ENCODE results near the gene ATP8A2. TPM values are rescaled to one million over a fixed set of nuclear protein-coding genes. Genes with fewer than 3 reads are reported as not detected.

Gene ATP8A2
- total RNA-seq, 6 experiments from 2014 or later: not detected

DNA sequence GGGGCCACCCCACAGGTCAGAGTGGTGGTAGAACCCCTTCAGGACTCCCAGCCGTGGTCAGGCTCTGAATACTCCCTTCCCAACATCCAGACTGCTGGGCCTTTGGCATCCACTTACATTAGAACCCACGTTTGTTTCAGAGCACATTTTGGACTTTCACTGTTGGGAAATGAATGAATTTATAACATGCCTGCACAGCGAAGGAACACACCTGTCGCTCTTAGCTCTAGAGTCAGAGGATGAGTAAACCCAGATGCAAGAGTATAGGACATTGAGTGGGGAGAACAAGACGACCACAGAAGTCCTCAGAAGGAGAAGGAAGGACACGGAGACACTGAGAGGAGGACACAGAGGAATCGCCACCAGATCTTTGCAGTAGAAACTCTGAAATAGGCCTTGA is 649.1 kb downstream of the ATP8A2 start:
- 63% methylated on average over 7 of the region's 7 CpGs for WGBS (ENCODE audit: insufficient coverage, low coverage, low lambda C conversion rate, missing lambda C conversion rate)
- DNase-seq: no peak
- H3K9me3 ChIP-seq: no peaks in the 10 kb centered on the region
- H3K4me3 ChIP-seq: no peak overlapping the region
- no peak overlapping the region for H3K27ac ChIP-seq
- no peaks in the 10 kb centered on the region for H3K4me1 ChIP-seq
- intact Hi-C loops (cut with DNase I): no loop called here
- ATAC-seq: no peak
- no peaks in the 10 kb centered on the region for H3K27me3 ChIP-seq
- H3K36me3 ChIP-seq: no peaks in the 10 kb centered on the region
- TF ChIP-seq, protein P1, sequence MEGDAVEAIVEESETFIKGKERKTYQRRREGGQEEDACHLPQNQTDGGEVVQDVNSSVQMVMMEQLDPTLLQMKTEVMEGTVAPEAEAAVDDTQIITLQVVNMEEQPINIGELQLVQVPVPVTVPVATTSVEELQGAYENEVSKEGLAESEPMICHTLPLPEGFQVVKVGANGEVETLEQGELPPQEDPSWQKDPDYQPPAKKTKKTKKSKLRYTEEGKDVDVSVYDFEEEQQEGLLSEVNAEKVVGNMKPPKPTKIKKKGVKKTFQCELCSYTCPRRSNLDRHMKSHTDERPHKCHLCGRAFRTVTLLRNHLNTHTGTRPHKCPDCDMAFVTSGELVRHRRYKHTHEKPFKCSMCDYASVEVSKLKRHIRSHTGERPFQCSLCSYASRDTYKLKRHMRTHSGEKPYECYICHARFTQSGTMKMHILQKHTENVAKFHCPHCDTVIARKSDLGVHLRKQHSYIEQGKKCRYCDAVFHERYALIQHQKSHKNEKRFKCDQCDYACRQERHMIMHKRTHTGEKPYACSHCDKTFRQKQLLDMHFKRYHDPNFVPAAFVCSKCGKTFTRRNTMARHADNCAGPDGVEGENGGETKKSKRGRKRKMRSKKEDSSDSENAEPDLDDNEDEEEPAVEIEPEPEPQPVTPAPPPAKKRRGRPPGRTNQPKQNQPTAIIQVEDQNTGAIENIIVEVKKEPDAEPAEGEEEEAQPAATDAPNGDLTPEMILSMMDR (IDR thresholded peaks at IDR 0.05): no peak
- TF ChIP-seq POLR2A (IDR thresholded peaks at IDR 0.05): no peak

GRCh38 chr13:26021516-26021915 is 649.7 kb downstream of the ATP8A2 start:
- intact Hi-C loops (cut with DNase I): no loop called here
- WGBS (ENCODE audit: insufficient coverage, low coverage, low lambda C conversion rate, missing lambda C conversion rate): 71% methylated on average over 2 of the region's 2 CpGs

DNA sequence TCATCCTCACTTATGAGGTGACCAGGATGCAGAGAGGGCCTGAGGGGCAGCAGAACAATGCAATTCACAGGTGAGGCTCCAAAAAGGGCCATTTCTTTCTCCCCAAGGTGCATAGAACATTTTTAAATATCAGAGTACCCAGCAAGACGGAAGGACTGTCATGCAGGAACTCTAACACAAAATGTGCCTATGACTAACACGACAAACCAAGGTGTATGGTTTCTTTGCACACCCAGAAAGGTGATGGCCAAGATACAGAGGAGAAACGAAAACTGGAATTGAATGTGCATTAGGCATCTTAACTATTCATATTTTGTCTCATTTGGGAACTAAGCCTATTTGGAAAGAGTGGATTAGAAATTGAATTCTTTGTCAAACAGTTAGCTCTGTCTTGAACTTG is 650.2 kb downstream of the ATP8A2 start:
- Histone ChIP-seq H3K4me1 (no peaks in the 10 kb centered on the region), H3K36me3 (no peaks in the 10 kb centered on the region), H3K4me3 (no peak overlapping the region), H3K9me3 (no peaks in the 10 kb centered on the region), H3K27ac (no peak overlapping the region), H3K27me3 (no peaks in the 10 kb centered on the region)
- TF ChIP-seq POLR2A (IDR thresholded peaks at IDR 0.05): no peak
- TF ChIP-seq, protein P1 (IDR thresholded peaks at IDR 0.05): no peak
- DNase-seq (no peak), ATAC-seq (no peak)
- 64% methylated on average over 3 of the region's 3 CpGs for WGBS (ENCODE audit: insufficient coverage, low coverage, low lambda C conversion rate, missing lambda C conversion rate)
- intact Hi-C loops (cut with DNase I): no loop called here

More at GRCh38 chr13:26021516-26021915, 649.7 kb downstream of the ATP8A2 start:
- H3K27ac ChIP-seq: no peak overlapping the region
- H3K9me3 ChIP-seq: no peaks in the 10 kb centered on the region
- no peaks in the 10 kb centered on the region for H3K27me3 ChIP-seq
- ATAC-seq (no peak), DNase-seq (no peak)
- H3K36me3 ChIP-seq: no peaks in the 10 kb centered on the region
- TF ChIP-seq, protein P1 (IDR thresholded peaks at IDR 0.05): no peak
- no peak for TF ChIP-seq POLR2A (IDR thresholded peaks at IDR 0.05)
- H3K4me1 ChIP-seq: no peaks in the 10 kb centered on the region
- no peak overlapping the region for H3K4me3 ChIP-seq

DNA sequence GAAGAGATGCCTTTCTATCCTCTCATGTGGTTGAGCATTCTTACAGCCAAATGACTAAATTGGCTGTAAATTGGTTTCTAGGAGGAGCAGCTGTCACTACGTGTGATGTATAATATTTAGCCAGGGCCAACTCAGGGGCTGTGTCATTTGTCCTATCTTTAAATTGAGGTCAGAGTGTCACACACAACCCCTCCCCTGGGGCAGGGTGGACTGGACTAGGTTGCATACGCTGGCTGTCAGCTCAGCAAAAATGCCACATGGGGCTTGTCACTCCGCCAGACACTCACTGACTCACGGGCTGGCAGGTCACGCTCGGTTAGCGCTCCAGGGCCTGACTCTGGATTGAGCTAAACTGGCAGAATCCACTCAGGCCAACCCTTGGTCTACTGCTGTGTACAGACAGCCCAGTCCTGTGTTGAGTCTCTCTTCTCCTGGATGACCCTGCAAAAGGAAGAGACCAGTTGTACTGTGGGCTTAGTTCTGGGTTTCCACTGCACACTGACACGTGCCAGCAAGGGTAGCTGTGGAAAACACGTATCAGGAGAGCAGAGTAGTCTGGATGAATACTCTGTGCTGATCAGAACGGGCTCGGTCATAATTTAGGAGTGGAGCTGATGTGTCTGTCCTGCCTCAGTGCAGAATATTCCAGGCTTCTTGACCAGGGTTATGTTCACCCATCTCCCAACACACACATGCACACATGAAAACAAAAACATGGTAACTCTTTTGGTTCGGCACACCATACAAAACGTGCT is 650.9 kb downstream of the ATP8A2 start:
- intact Hi-C loops (cut with DNase I): no loop called here
- DNase-seq (peak in 1 of 3 donors; percentile 63), ATAC-seq (peak; percentile 29 to 87 (median 46))
- no peaks in the 10 kb centered on the region for H3K36me3 ChIP-seq
- no peaks in the 10 kb centered on the region for H3K4me1 ChIP-seq
- whole genome bisulfite sequencing (ENCODE audit: insufficient coverage, low coverage, low lambda C conversion rate, missing lambda C conversion rate): 38% methylated on average over 8 of the region's 13 CpGs
- H3K4me3 ChIP-seq: no peak overlapping the region
- H3K27ac ChIP-seq: no peak overlapping the region
- TF ChIP-seq, protein P1 (IDR thresholded peaks at IDR 0.05): no peak
- no peak for TF ChIP-seq POLR2A (IDR thresholded peaks at IDR 0.05)
- no peaks in the 10 kb centered on the region for H3K9me3 ChIP-seq
- H3K27me3 ChIP-seq: no peaks in the 10 kb centered on the region

All from right lobe of liver (tissue), 6 donors.